Activated T-cell treated with anti-CD3 and anti-CD28 coated beads, Interleukin-2, amount 50 U/mL, for 72 hours (primary cell): Measurements from ENCODE around the gene SP1. TPM values are rescaled to one million over a fixed set of nuclear protein-coding genes. Genes with fewer than 3 reads are reported as not detected.
"Not testable (repeated sequence)": the region's sequence is repeated elsewhere in the genome, so short reads cannot be mapped to it uniquely, and the experiment has no call there.

Experiments used
- ATAC-seq, 2 donors: fragments of 150-1000 bp; cut with Tn5 transposase; replicated peaks in 1 of 2; 2 replicates each; pipeline ENCODE4 v1.10.0; 2021; ENCODE audit warnings: moderate library complexity in 2 of 2, mild to moderate bottlenecking in 1 of 2
- DNase-seq, 2 donors: peaks; one replicate each; pipeline ENCODE4 v3.0.0; 2021 to 2022; ENCODE audit warnings: mixed read lengths in 1 of 2
- H3K27ac Mint-ChIP-seq: one replicate; pipeline ENCODE4 v1.8.0; 2022; ENCODE audit warnings: mild to moderate bottlenecking, moderate library complexity, mixed read lengths
- H3K27me3 Mint-ChIP-seq: one replicate; pipeline ENCODE4 v1.8.0; 2022; ENCODE audit warnings: low read depth, mixed read lengths
- H3K36me3 Mint-ChIP-seq, 2 donors: one replicate each; pipeline ENCODE4 v1.8.0; 2022; ENCODE audit warnings: mixed read lengths in 2 of 2, mild to moderate bottlenecking in 1 of 2; ENCODE audit not compliant: insufficient read depth in 2 of 2
- H3K4me1 Mint-ChIP-seq: one replicate; pipeline ENCODE4 v1.8.0; 2022; ENCODE audit warnings: low read depth, mixed read lengths
- H3K4me3 Mint-ChIP-seq, 2 donors: one replicate each; pipeline ENCODE4 v1.8.0; 2022; ENCODE audit warnings: mild to moderate bottlenecking in 2 of 2, mixed read lengths in 2 of 2, moderate library complexity in 2 of 2
- H3K9me3 Mint-ChIP-seq, 2 donors: one replicate each; pipeline ENCODE4 v1.8.0; 2022; ENCODE audit warnings: mixed read lengths in 2 of 2
- total RNA-seq, 2 donors: library from RNA; stranded (reverse); gene quantifications; one replicate each; pipeline ENCODE4 v1.2.3, GENCODE V29; 2022

The SP1 gene
- total RNA-seq, 2 donors from 2014 or later, result 110 to 121 TPM

GRCh38 chr12:53376747-53377146 is 3.2 kb upstream of the SP1 start:
- Mint-ChIP-seq H3K27me3 (no peaks in the 10 kb centered on the region), H3K4me3 (no peak overlapping the region), H3K9me3 (no peaks in the 10 kb centered on the region), H3K4me1 (peaks cover 45% of the 10 kb centered on the region), H3K27ac (no peak overlapping the region), H3K36me3 (peaks cover 7% of the 10 kb centered on the region in 2 donors)
- no peak for DNase-seq
- no peak for ATAC-seq

GRCh38 chr12:53378222-53378621 is 1.8 kb upstream of the SP1 start:
- H3K4me3 Mint-ChIP-seq, result no peak overlapping the region
- no peak overlapping the region for H3K27ac Mint-ChIP-seq
- no peaks in the 10 kb centered on the region for H3K27me3 Mint-ChIP-seq

GRCh38 chr12:53378724-53379388 is 1.1 kb upstream of the SP1 start:
- H3K27ac Mint-ChIP-seq, result no peak overlapping the region
- ATAC-seq, result no peak
- DNase-seq, result no peak
- H3K36me3 Mint-ChIP-seq, result peaks cover 19 to 26% of the 10 kb centered on the region in 2 donors
- no peak overlapping the region for H3K4me3 Mint-ChIP-seq
- H3K27me3 Mint-ChIP-seq, result no peaks in the 10 kb centered on the region
- no peaks in the 10 kb centered on the region for H3K9me3 Mint-ChIP-seq
- H3K4me1 Mint-ChIP-seq, result peaks cover 45% of the 10 kb centered on the region

More at GRCh38 chr12:53378222-53378621, 1.8 kb upstream of the SP1 start:
- Mint-ChIP-seq H3K36me3 (peaks cover 14 to 21% of the 10 kb centered on the region in 2 donors), H3K4me1 (peaks cover 45% of the 10 kb centered on the region), H3K9me3 (no peaks in the 10 kb centered on the region)
- no peak for ATAC-seq
- DNase-seq, result no peak

- ATAC-seq (peak; percentile 79), DNase-seq (peak; percentile 92 to 99)
- Mint-ChIP-seq H3K9me3 (no peaks in the 10 kb centered on the region), H3K4me1 (peaks cover 49% of the 10 kb centered on the region), H3K27ac (no peak overlapping the region), H3K4me3 (no peak overlapping the region), H3K36me3 (peaks cover 19 to 33% of the 10 kb centered on the region in 2 donors), H3K27me3 (no peaks in the 10 kb centered on the region)
Measured at GRCh38 chr12:53379389-53380103, 430 bp upstream of the SP1 start.

- peaks cover 60% of the 10 kb centered on the region for H3K4me1 Mint-ChIP-seq
- peak overlapping the region; percentile 100 for H3K27ac Mint-ChIP-seq
- ATAC-seq (no peak), DNase-seq (peak in 1 of 2 donors; percentile 10)
- no peaks in the 10 kb centered on the region for H3K9me3 Mint-ChIP-seq
- peak overlapping the region; percentile 88 to 100 for H3K4me3 Mint-ChIP-seq
- no peaks in the 10 kb centered on the region for H3K27me3 Mint-ChIP-seq
- peaks cover 20 to 37% of the 10 kb centered on the region in 2 donors for H3K36me3 Mint-ChIP-seq
Measured at GRCh38 chr12:53380794-53381730, 1.1 kb downstream of the SP1 start.

- ATAC-seq, result no peak
- no peaks in the 10 kb centered on the region for H3K9me3 Mint-ChIP-seq
- no peaks in the 10 kb centered on the region for H3K27me3 Mint-ChIP-seq
- DNase-seq, result peak; percentile 51 to 54
- peaks cover 69% of the 10 kb centered on the region for H3K4me1 Mint-ChIP-seq
- H3K27ac Mint-ChIP-seq, result peak overlapping the region; percentile 100
- H3K4me3 Mint-ChIP-seq, result peak overlapping the region; percentile 88 to 100
- H3K36me3 Mint-ChIP-seq, result peaks cover 21 to 39% of the 10 kb centered on the region in 2 donors
Measured at GRCh38 chr12:53381731-53382630, 2.0 kb downstream of the SP1 start.

GRCh38 chr12:53383258-53383657 is 3.3 kb downstream of the SP1 start:
- H3K27ac Mint-ChIP-seq, result peak overlapping the region; percentile 5
- peak overlapping the region; percentile 88 to 100 for H3K4me3 Mint-ChIP-seq
- H3K9me3 Mint-ChIP-seq, result no peaks in the 10 kb centered on the region
- no peaks in the 10 kb centered on the region for H3K27me3 Mint-ChIP-seq
- H3K4me1 Mint-ChIP-seq, result peaks cover 74% of the 10 kb centered on the region
- no peak for DNase-seq
- peaks cover 23 to 45% of the 10 kb centered on the region in 2 donors for H3K36me3 Mint-ChIP-seq
- no peak for ATAC-seq

GRCh38 chr12:53386381-53386780 is 6.4 kb downstream of the SP1 start:
- H3K27me3 Mint-ChIP-seq, H3K9me3 Mint-ChIP-seq, ATAC-seq, H3K27ac Mint-ChIP-seq, DNase-seq: not testable (repeated sequence)
- Mint-ChIP-seq H3K36me3 (peaks cover 22 to 54% of the 10 kb centered on the region in 2 donors), H3K4me3 (peak overlapping the region; percentile 70 to 74), H3K4me1 (peaks cover 93% of the 10 kb centered on the region)

- H3K4me3 Mint-ChIP-seq, result peak overlapping the region; percentile 51 to 70
- H3K4me1 Mint-ChIP-seq, result peaks cover 73% of the 10 kb centered on the region
- no peaks in the 10 kb centered on the region for H3K27me3 Mint-ChIP-seq
- DNase-seq (no peak), ATAC-seq (no peak)
- H3K27ac Mint-ChIP-seq, result peak overlapping the region; percentile 73
- no peaks in the 10 kb centered on the region for H3K9me3 Mint-ChIP-seq
- peaks cover 6 to 30% of the 10 kb centered on the region in 2 donors for H3K36me3 Mint-ChIP-seq
Measured at GRCh38 chr12:53388932-53389331, 9.0 kb downstream of the SP1 start.

GRCh38 chr12:53389702-53390101 is 9.7 kb downstream of the SP1 start:
- peak overlapping the region; percentile 80 for H3K27ac Mint-ChIP-seq
- peaks cover 66% of the 10 kb centered on the region for H3K4me1 Mint-ChIP-seq
- H3K4me3 Mint-ChIP-seq, result peak overlapping the region; percentile 70 to 78
- no peaks in the 10 kb centered on the region for H3K27me3 Mint-ChIP-seq
- ATAC-seq (no peak), DNase-seq (no peak)
- H3K9me3 Mint-ChIP-seq, result no peaks in the 10 kb centered on the region
- peaks cover 6 to 23% of the 10 kb centered on the region in 2 donors for H3K36me3 Mint-ChIP-seq

- no peak for DNase-seq
- Mint-ChIP-seq H3K27me3 (no peaks in the 10 kb centered on the region), H3K27ac (no peak overlapping the region), H3K36me3 (peaks cover 4 to 22% of the 10 kb centered on the region in 2 donors), H3K9me3 (no peaks in the 10 kb centered on the region), H3K4me3 (peak overlapping the region in 1 of 2 donors; percentile 47), H3K4me1 (peaks cover 50% of the 10 kb centered on the region)
- ATAC-seq, result no peak
Measured at GRCh38 chr12:53391724-53392123, 11.7 kb downstream of the SP1 start.

- Mint-ChIP-seq H3K27ac (no peak overlapping the region), H3K9me3 (no peaks in the 10 kb centered on the region), H3K36me3 (peaks cover 0 to 30% of the 10 kb centered on the region in 2 donors), H3K4me1 (peaks cover 21% of the 10 kb centered on the region), H3K27me3 (no peaks in the 10 kb centered on the region), H3K4me3 (no peak overlapping the region)
- DNase-seq, result no peak
- no peak for ATAC-seq
Measured at GRCh38 chr12:53399896-53400295, 19.9 kb downstream of the SP1 start.
